Measurements from ENCODE around the gene OR2V2. TPM values are rescaled to one million over a fixed set of nuclear protein-coding genes. Genes with fewer than 3 reads are reported as not detected.
"Not testable (repeated sequence)": the region's sequence is repeated elsewhere in the genome, so short reads cannot be mapped to it uniquely, and the experiment has no call there.

The OR2V2 gene
- total and polyA plus RNA-seq, 11 donors = not detected

DNA sequence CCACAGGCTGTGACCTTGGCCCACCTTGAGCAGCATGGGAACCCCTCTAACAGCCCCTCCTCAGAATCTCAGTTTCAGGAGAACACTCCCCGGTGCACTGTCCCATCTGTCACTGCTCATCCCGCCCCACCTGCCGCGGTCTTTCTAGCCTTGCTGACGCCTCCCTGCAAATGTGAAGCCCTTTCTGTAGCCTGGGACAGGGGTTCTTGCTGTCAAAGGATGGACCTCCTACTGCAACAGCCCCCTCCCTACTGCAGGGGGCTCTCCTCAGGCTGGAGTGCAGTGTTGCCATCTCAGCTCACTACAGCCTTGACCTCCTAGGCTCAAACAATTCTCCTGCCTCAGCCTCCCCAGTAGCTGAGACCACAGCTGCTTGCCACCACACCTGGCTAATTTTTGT is 36.4 kb upstream of the OR2V2 start:
- TF ChIP-seq POLR2A (IDR thresholded peaks at IDR 0.05) = no peak
- TF ChIP-seq, protein P1, sequence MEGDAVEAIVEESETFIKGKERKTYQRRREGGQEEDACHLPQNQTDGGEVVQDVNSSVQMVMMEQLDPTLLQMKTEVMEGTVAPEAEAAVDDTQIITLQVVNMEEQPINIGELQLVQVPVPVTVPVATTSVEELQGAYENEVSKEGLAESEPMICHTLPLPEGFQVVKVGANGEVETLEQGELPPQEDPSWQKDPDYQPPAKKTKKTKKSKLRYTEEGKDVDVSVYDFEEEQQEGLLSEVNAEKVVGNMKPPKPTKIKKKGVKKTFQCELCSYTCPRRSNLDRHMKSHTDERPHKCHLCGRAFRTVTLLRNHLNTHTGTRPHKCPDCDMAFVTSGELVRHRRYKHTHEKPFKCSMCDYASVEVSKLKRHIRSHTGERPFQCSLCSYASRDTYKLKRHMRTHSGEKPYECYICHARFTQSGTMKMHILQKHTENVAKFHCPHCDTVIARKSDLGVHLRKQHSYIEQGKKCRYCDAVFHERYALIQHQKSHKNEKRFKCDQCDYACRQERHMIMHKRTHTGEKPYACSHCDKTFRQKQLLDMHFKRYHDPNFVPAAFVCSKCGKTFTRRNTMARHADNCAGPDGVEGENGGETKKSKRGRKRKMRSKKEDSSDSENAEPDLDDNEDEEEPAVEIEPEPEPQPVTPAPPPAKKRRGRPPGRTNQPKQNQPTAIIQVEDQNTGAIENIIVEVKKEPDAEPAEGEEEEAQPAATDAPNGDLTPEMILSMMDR (IDR thresholded peaks at IDR 0.05) = no peak
- WGBS, 4 donors = 84 to 89% (median 87%) methylated on average over 5 of the region's 5 CpGs
- H3K27me3 ChIP-seq = peaks cover 21 to 96% (median 69%) of the 10 kb centered on the region in 9 donors
- no peaks in the 10 kb centered on the region for H3K36me3 ChIP-seq
- no peaks in the 10 kb centered on the region for H3K4me1 ChIP-seq
- H3K9me3 ChIP-seq = no peaks in the 10 kb centered on the region
- no peak overlapping the region for H3K4me3 ChIP-seq
- ATAC-seq (no peak), DNase-seq (no peak)
- intact Hi-C loops (cut with DNase I) = no loop called here
- no peak overlapping the region for H3K27ac ChIP-seq

DNA sequence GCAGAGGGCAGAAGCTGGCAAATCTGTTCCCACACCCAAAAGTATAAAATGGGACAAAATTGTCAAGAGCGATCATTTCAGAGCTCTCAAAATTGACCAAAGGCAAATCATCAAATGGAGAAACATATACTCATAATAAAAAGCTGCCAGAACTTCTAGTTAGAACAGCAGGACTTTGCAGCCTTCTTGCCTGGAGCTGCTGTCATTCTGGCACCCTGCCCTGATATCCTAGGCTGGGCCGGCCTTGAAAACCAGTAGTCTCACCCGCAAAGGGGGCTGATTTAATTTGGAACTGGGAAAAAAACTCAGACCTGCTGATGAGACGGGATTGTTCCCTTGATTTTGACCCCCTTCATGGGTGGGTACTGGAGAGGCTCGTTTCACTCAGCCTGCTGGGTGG is 34.9 kb upstream of the OR2V2 start:
- intact Hi-C loops (cut with DNase I) = no loop called here
- 64 to 80% (median 78%) methylated on average over 5 of the region's 5 CpGs for WGBS, 4 donors
- H3K27ac ChIP-seq = no peak overlapping the region
- no peaks in the 10 kb centered on the region for H3K9me3 ChIP-seq
- ATAC-seq = no peak
- no peaks in the 10 kb centered on the region for H3K36me3 ChIP-seq
- H3K4me1 ChIP-seq = no peaks in the 10 kb centered on the region
- peaks cover 21 to 96% (median 65%) of the 10 kb centered on the region in 9 donors for H3K27me3 ChIP-seq
- TF ChIP-seq, protein P1 (IDR thresholded peaks at IDR 0.05) = no peak
- no peak for TF ChIP-seq POLR2A (IDR thresholded peaks at IDR 0.05)
- no peak overlapping the region for H3K4me3 ChIP-seq
- no peak for DNase-seq

DNA sequence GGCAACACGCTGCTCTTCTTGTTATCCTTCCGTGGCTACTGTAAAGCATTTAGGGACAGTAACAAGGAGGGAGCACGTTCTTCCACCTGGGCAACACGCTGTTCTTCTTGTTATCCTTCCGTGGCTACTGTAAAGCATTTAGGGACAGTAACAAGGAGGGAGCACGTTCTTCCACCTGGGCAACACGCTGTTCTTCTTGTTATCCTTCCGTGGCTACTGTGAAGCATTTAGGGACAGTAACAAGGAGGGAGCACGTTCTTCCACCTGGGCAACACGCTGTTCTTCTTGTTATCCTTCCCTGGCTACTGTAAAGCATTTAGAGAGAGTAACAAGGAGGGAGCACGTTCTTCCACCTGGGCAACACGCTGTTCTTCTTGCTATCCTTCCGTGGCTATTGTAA is 33.8 kb upstream of the OR2V2 start:
- H3K27me3 ChIP-seq = peaks cover 20 to 96% (median 66%) of the 10 kb centered on the region in 9 donors
- H3K36me3 ChIP-seq; H3K4me1 ChIP-seq; DNase-seq; ATAC-seq; intact Hi-C loops (cut with DNase I); H3K9me3 ChIP-seq; H3K4me3 ChIP-seq; H3K27ac ChIP-seq: not testable (repeated sequence)
- 82 to 90% (median 88%) methylated on average over 5 to 13 of the region's 13 CpGs for WGBS, 4 donors

DNA sequence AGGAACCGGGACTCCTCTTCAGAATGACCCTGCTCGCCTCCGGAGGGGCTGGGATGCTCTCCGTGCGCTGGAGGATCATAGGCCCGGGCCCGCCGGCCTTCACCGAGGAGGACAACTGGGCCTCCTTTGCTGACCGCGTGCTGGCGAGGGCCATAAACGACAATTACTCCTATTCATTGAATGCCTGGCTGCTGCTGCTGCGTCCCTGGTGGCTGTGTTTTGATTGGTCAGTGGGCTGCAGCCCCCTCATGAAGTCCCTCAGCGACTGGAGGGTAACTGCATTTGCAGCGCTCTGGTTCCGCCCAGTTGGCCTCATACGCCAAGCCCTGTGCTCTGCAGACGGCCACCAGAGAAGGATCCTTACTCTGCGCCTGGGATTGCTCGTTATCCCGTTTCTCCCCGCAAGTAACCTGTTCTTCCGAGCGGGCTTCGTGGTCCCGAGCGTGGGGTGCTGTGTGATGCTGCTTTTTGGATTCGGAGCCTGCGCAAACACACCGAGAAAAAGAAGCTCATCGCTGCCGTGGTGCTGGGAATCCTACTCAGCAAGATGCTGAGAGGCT is 33.0 kb upstream of the OR2V2 start:
- intact Hi-C loops (cut with DNase I) = no loop called here
- Histone ChIP-seq H3K4me1 (no peaks in the 10 kb centered on the region), H3K27ac (no peak overlapping the region), H3K36me3 (no peaks in the 10 kb centered on the region), H3K27me3 (peaks cover 15 to 94% (median 64%) of the 10 kb centered on the region in 9 donors), H3K9me3 (no peaks in the 10 kb centered on the region), H3K4me3 (no peak overlapping the region)
- no peak for ATAC-seq
- WGBS, 4 donors = 25 to 54% (median 44%) methylated on average over 18 to 33 of the region's 33 CpGs
- no peak for TF ChIP-seq POLR2A (IDR thresholded peaks at IDR 0.05)
- TF ChIP-seq, protein P1 (IDR thresholded peaks at IDR 0.05) = no peak
- DNase-seq = no peak
